NCI-H526 treated with DMSO at 0.1 percent for 48 hours (cell line): ENCODE data around the gene MSI2.
A peak's percentile ranks its signal among the peaks of the same experiment; 100 is the strongest.

Experiments
- DNase-seq: peaks from one replicate; lab custom pipeline; 2025; lab: John Stamatoyannopoulos, UW

Gene MSI2

DNA sequence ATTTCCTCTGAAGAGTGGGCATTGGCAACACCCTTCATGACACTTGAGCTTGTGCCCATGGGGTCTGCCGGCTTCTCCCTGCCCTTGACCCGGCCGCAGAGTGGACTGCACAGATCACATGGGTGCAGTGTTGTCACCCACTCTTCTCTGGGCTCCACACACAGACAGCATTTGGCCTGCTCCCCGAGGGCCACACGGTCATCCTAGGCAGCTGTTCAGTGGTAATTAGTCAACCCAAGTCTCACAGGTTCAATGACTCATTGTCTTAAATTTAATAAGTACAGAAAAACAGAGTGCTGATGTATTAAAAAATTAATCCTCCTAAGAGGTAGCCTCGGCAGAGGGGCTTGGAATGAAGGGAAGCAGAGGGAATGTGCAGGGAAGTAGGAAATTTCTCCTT is 204.8 kb downstream of the MSI2 start:
- DNase-seq = no peak

GRCh38 chr17:57462007-57462579 is 205.8 kb downstream of the MSI2 start:
- no peak for DNase-seq

DNA sequence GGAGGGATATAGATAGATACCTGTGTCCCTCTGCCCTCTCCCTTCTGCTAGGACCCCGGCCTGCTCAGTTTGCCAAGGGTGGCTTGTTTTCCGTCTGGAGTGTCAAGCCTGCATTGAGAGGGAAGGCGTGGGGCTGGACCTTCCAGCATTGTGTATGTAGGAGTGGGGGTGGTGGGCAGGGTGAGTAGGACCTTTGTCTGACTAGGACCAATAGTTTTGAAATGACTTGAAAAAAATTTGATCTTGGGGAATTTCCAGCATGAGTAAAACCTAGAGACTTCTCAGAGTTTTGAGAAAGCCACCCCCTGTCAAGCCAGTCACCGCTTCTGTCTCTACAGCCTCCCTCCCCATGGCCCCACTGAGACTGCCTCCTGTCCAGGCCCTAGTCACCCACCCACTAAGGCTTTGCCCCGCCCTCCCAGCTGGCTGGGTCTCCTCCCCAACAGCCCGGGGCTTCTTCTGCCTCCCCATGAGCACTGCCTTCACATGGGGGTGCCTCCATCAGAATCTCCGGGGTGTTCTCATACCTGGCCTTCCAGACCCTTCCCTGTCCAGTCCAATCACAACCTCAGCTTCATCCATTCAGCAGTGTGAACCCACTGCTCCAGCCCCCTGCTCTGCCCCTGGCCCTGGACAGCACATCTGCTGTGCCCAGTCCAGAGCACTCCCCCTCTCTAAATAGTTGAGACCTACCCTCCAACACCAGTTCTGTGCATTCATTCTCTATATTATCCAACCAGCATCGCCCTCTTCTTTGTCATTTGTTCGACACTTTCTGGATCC is 207.0 kb downstream of the MSI2 start:
- DNase-seq = no peak

DNA sequence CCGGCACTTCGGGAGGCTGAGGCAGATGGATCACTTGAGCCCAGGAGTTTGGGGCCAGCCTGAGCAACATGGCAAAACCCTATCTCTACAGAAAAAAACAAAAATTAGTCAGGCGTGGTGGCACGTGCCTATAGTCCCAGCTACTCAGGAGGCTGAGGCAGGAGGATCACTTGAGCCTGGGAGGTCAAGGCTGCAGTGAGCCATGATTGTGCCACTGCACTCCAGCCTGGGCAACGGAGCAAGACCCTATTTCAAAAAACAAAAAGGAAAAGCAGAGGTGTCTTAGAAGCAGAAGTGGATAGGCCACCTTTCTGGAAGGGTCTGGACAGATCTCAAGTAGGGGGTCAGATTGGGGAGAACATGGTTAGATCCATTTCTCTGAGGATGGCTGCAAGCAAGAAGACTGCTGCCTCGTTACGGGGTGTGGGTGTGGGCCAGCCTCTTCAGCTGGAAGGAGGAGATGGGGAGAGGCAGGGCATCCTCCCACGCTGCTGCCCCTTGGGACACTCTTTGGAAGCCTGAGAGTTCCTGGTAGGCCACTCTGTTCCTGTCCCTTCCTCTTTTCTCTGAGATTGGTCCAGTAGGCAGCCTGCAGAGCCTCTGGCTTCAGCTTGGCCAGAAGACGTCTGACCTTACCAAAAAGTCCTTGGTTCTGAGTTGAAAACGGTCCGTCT is 208.0 kb downstream of the MSI2 start:
- DNase-seq = no peak

DNA sequence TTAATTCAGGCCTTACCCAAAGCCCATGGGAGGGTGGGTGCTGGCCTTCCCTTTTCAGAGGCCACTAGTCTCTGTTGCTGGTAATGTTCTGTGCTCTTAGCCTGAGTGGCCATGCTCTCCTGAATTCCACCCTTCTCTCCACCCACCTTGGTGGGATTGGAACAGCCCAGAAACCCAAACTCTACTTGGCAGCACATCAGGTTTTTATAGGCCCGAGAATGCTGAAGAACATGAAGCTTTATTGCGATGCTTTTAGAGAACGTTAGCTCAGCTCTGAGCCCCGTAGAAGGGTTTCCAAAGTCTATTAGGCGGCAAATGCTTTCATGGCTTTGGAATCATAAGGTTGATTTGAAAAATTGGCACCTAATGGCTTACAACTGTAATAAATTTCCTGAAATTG is 209.3 kb downstream of the MSI2 start:
- DNase-seq = no peak

DNA sequence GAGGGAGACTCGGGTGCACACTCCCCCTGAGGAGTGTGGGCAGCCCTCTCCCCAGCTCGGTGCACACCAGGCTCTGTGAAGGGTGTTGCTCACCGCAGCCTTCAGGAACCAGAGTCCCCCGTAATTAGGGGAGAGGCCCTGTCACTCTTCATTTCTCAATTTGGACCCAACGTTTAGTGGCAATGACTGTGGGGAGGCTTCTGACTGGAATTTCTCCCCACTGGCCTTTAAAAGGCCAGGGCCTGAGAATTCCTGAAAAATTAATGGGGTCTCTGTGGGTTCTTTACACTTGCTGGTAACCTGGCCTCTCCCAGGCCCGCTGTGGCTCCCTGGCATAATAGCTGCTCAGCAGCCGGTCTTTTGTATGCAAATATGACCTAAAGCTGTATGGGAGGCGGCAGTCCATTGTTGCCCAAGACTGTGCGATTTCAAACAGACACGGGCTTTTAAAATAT is 209.7 kb downstream of the MSI2 start:
- peak; percentile 43 for DNase-seq

- no peak for DNase-seq
Measured at GRCh38 chr17:57466521-57466920, 210.2 kb downstream of the MSI2 start.

DNA sequence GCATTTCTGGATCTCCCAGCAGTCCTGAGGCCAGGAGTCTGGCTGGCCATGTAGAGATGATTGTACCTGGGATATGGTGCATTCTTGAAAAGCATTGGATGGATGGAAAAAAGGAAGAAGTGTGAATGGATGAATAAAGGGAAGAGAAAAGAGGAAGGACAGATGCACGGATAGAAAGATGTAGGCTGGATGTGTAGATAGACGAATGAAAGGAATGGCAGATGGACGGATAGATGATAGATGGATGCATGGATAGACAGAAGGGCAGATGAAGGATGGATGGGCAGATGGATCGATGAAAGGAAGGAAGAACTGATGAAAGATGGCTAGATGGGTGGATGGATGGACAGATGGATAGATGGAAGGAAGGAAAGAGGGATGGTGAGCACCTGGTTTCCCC is 210.9 kb downstream of the MSI2 start:
- no peak for DNase-seq

DNA sequence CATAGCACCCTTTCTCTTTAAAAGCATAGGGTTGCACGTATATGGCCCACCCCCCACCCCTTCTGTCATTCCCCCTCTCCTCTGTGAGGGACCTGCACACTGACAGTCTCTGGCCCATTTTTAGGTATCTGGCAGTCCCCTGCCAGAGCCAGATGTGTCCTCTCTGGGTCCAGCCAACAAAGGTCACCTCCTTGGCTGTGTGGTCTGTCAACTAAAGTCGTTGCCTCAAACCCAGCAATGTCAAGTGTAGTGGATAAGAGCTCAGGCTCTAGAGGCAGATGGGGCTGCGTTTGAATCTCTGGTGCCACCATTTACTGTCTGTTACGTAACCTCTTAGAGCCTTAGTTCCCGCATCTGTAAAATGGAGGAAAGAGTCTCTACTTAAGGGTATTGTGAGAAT is 211.5 kb downstream of the MSI2 start:
- no peak for DNase-seq

DNA sequence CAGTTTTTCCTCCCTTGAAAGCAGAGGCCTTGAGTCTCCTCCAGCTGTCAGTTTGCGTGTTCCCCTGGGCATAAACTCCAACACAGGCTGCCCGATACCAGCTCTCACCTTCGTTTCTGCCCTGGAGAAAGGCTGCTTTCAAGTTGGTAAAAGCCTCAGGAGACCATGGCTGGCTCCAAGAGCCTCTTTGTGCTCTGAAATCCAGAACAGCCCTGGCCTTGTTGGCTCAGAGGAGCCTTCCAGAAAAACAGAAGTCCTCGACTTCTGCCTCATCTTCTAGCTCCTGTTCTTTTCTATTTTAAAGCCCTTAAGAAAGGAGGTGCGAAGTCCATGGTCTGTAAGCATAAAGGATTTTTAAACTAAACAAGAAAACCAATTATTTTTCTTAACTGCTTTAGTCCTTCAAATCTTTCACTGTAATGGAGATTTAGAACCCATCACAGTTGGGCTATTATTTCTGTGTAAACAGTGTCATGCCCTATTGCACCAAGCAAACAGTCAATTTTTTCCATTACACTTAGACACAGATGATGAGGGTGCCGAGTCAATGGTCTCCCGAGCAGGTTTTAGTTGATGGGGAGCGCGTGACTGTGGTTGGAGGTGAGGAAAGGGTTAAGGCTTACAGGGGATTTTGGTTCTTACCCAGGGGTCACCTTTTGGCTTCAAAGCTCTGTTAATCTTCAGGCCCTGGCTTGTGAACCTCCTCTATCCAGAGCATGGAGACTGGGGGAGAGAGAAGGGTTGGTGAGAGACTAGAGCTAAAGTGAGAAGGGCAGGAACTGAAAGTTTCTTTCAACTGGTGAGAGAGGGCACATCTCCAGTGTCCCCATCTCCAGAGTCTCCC is 212.8 kb downstream of the MSI2 start:
- DNase-seq = no peak

- no peak for DNase-seq
Measured at GRCh38 chr17:57470906-57471305, 214.6 kb downstream of the MSI2 start.

DNA sequence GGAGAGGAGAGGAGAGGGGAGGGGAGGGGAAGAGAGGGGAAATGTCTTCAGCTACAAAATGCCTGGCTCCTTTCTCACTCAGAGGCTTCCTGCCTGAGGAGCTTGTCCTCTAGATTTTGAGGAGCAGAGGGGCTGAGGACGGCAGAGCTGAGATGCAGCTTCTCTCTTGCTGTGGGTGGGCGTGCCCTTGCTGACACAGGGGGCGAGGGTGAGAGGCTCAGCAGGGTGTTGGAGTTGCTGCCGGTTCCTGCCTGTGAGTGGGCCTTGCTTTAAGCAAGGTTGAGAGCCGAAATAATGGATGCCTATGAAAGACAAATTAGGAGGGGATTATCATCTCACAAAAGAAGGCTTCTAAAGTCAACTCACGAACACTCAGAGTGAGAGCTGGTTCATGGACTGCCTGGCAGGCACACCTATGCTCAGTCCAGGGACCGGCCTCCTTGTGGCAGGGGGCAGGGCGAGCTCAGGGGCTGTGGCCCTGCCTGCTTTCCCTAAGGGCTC is 215.6 kb downstream of the MSI2 start:
- DNase-seq = no peak

DNA sequence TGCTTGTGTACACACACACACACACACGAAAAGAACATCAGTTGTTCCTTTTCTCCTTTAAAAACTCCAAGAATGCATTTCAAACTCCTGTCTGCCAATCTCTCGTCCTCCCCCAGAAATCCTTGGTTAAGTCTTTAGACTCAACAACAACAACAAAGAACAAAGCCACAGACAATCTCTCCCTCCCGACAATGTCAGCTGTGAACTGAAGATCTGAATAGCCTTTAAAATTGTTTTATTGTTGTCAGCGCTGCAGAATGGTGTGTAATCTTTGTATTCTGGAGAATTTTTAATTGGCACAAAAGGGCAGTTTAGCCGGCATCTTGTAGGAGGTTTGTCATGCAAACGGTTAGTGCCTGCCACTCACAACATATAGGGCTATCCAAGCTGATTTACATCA is 219.5 kb downstream of the MSI2 start:
- DNase-seq = no peak

- no peak for DNase-seq
Measured at GRCh38 chr17:57477522-57478362, 221.4 kb downstream of the MSI2 start.

DNA sequence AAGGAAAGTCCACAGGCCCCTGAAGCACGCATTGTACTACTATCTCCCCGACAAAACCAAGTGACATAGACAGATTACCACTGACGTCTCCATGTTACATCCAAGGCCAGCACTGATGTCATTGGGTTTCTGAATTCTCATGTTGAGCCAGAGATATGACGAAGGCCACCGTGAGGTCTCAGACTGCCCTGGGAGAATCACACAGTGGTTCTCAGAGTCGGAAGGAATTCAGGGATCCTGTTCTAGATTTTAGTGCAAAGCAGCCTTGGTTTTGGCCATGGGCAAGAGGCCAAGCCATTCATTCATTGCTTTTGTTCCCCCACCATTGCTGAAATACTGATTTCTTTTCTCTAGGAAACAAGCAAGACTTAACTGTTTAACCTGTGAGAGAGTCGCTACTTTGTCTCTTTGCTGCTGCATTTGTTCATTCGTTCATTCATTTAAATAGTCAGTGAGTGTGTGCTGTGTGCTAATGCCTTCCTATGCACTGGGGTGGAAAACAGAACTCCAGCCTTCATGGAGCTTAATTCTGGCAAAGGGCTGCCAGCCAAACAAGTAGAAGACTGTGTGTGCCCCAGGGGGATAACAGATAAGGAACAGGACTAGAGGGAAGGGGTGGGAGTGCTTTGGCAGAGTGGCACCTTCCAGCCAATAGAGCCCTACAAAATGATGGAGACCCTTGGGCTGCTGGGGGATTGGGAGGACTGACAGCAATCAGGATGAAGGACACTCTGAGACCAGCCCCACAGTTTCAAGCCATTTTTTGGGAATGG is 222.3 kb downstream of the MSI2 start:
- no peak for DNase-seq

DNA sequence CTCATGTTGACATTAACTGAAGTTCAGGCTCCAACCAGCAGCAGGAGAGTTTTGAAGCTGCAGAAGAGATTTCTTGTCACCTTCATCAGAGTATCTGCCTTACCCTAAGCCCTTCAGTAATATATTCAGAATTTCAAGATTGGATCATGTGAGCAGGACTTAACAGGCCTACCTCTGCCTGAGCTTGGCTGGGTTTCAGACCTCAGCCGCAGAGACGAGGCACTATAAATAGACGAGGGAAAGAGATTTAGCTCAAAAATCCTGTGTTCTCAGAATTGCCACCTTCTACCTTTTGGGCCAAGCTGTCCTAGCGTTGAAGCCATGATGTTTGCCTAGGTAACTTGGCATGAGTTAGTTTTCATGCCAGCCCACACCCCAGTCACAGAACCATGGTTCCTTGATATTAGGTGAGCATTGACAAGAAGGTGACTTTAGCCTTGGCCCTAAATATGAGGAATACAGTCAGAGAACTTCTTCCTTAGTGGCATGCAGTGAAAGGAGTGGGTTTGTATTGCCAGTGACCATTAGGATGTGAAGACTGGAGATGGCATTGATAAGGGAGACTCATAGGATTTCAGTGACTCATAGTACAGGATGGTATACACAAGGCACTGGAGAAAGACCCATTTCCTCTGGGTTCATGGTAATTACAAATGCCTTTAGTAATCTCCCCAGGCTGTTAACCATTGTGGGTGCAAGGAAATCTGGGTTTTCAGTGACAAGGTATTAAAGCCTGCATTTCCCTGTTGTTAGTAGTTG is 224.3 kb downstream of the MSI2 start:
- no peak for DNase-seq

DNA sequence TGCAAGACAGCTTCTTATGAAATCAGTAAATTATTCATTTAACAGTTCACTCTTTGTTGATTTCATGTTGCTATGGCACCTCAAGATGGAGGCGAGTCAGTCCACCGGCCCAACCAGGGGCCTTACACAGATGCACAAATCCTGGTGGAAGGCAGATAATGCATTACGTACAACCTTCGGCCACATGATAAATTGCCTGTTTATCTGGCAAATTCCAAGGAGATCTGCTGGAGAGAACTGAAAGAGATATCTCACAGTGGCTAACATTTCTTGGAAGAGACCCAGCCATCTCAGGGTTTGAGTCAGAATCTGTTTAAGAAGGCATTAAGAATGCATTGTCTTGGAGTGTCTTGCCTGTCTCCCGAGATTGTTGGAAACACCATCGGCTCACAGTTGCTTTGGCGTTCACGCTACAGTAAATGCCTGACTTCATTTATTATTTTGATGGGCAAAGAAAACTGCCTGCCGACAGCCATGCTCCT is 225.6 kb downstream of the MSI2 start:
- no peak for DNase-seq

DNA sequence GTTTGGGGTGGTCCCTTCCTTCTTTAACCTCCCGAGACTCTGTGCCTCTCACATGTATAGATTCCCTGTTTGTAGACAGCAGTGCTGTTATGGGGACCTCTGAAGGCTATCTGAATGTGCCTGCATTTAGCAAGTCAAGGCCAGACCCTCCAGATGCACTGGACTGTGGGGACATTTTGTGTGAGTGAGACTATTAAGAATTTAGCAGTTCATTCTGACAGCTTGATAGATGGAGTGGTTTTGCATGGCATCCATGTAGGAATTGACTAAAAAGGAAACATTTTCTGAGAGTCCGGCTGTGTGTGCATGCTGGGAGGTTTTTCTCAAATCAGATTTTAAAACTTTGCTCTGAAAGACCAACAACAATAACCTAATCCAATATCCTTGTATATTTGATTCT is 226.3 kb downstream of the MSI2 start:
- no peak for DNase-seq

GRCh38 chr17:57484081-57484666 is 227.9 kb downstream of the MSI2 start:
- no peak for DNase-seq
